ENCODE measurements around the gene TBX10. TPM values are rescaled to one million over a fixed set of nuclear protein-coding genes. Genes with fewer than 3 reads are reported as not detected.

TBX10 gene
- total and polyA plus RNA-seq, 2 of the 8 experiments (the other 6 are each of a cell fraction or from before 2014, with no cell fraction given), result 0.09 TPM; not detected in 1

GRCh38 chr11:67644042-67644441 lies 4.5 kb upstream of the TBX10 start:
- Histone ChIP-seq H3K4ac (replicated peaks; ENCODE audit: insufficient read length, low read depth, low read length) (no peak overlapping the region), H3K4me2 (ENCODE audit: insufficient read depth in 1 of 2, low read depth in 2 of 2, low read length in 2 of 2) (no peak overlapping the region), H3K27ac (ENCODE audit: low read depth, low read length) (no peak overlapping the region), H4K91ac (replicated peaks; ENCODE audit: insufficient read length, low read length) (no peak overlapping the region), H2AK5ac (ENCODE audit: low read depth, low read length) (no peak overlapping the region), H3K23ac (ENCODE audit: insufficient read length) (no peak overlapping the region), H3K27me3 (replicated peaks in 1 of 4; ENCODE audit: control insufficient read depth in 3 of 4, extremely low read depth in 1 of 4, insufficient read depth in 3 of 4, low read length in 3 of 4) (peaks cover 8 to 27% (median 15%) of the 10 kb centered on the region in 4 experiments), H2AFZ (ENCODE audit: low read length) (no peak overlapping the region), H4K5ac (ENCODE audit: insufficient read length, low read depth, low read length) (no peak overlapping the region), H2BK5ac (ENCODE audit: low read depth, low read length) (no peak overlapping the region), H2BK15ac (ENCODE audit: low read length) (no peak overlapping the region), H2BK12ac (ENCODE audit: low read depth, low read length) (no peak overlapping the region), H3K79me2 (ENCODE audit: control insufficient read depth in 1 of 2, insufficient read depth in 2 of 2, low read length in 2 of 2) (no peaks in the 10 kb centered on the region), H3K36me3 (ENCODE audit: control insufficient read depth in 2 of 4, insufficient read depth in 4 of 4, low read length in 3 of 4) (no peaks in the 10 kb centered on the region), H3K79me1 (ENCODE audit: low read depth, low read length) (no peaks in the 10 kb centered on the region), H3K4me3 (ENCODE audit: extremely low read depth in 1 of 4, insufficient read depth in 2 of 4, low read depth in 3 of 4, low read length in 4 of 4) (no peak overlapping the region), H3K18ac (ENCODE audit: extremely low read depth, low read length) (no peak overlapping the region), H3K9ac (replicated peaks in 1 of 4; ENCODE audit: extremely low read depth in 1 of 4, low read depth in 3 of 4, low read length in 3 of 4) (no peak overlapping the region), H3K9me3 (ENCODE audit: insufficient read depth in 2 of 2, low read depth in 1 of 2, low read length in 1 of 2) (peaks cover 3 to 6% of the 10 kb centered on the region in 2 experiments; a peak in 3 of 4 replicates), H3K56ac (replicated peaks; ENCODE audit: insufficient read length, low read depth, low read length) (no peak overlapping the region), H2BK120ac (replicated peaks; ENCODE audit: low read depth, low read length) (no peak overlapping the region), H3K23me2 (ENCODE audit: low read depth, low read length) (no peaks in the 10 kb centered on the region; the same call in none of the 2 replicates), H4K20me1 (replicated peaks in 1 of 2; ENCODE audit: control insufficient read depth in 1 of 2, insufficient read depth in 2 of 2, low read length in 2 of 2) (no peaks in the 10 kb centered on the region), H2BK20ac (ENCODE audit: low read length) (no peak overlapping the region), H4K8ac (ENCODE audit: extremely low read depth, insufficient read depth, low read length) (no peak overlapping the region), H3K14ac (ENCODE audit: insufficient read length) (no peak overlapping the region), H3K4me1 (replicated peaks in 1 of 4; ENCODE audit: control insufficient read depth in 3 of 4, insufficient read depth in 4 of 4, low read length in 3 of 4) (peaks cover 0 to 4% (median 1%) of the 10 kb centered on the region in 4 experiments; a peak in 1 of 7 replicates)
- ChIA-PET CTCF (ENCODE audit: partially characterized antibody) (interaction anchor here (0.8 to 8.6 kb wide), 12 partner anchors 11 to 174 kb away, joined by 3 to 99 read pairs (median 4); partner anchors contain the start of gene NUDT8), POLR2A (ENCODE audit: partially characterized antibody) (interaction anchor here (1.5 kb wide), 1 partner anchor 17 kb away, joined by 3 read pairs; no protein-coding TSS in a partner anchor)
- TF ChIP-seq E2F6 (IDR thresholded peaks at IDR 0.05), result 0 out of 2 replicates have a peak, but pooled peaks have one; percentile 29
- peak in 2 of 3 experiments; percentile 55 to 72; a peak in 3 of 4 replicates for TF ChIP-seq CTCF (IDR thresholded peaks at IDR 0.05; ENCODE audit: control extremely low read depth in 1 of 3, insufficient read depth in 1 of 3, low read depth in 1 of 3, low read length in 3 of 3)
- peak; percentile 65 to 75 for TF ChIP-seq RAD21 (IDR thresholded peaks at IDR 0.05 in 1 of 2, conservative IDR thresholded peaks at IDR 0.05 in 1 of 2; ENCODE audit: low read depth in 2 of 2, low read length in 2 of 2)
- TF ChIP-seq JUN (IDR thresholded peaks at IDR 0.05; ENCODE audit: low read depth, low read length), result no peak
- TF ChIP-seq CEBPB (IDR thresholded peaks at IDR 0.05; ENCODE audit: low read depth, low read length), result peak; percentile 94
- peak; percentile 28 for FAIRE-seq
- WGBS, 2 experiments (ENCODE audit: extremely low coverage in 1 of 2, insufficient coverage in 1 of 2, insufficient read length in 1 of 2, insufficient replicate concordance in 2 of 2, low coverage in 1 of 2, low lambda C conversion rate in 2 of 2, missing lambda C conversion rate in 1 of 2), result 78% methylated on average over 5 of the region's 5 CpGs; no CpG with 5 or more reads in 1 of the 2 experiments
- peak in 1 of 2 experiments; percentile 45 for DNase-seq (ENCODE audit: low read depth in 1 of 2, low spot score in 2 of 2)
